OCI-LY1 (cell line): ENCODE results near the gene AK4.

Experiments used
- EZH2 ChIP-seq: fragments of 200-600 bp; sonication (generic), shearing (Covaris generic); IDR thresholded peaks from 2 replicates; pipeline ENCODE4 v1.8.0; 2017; ENCODE audit warnings: borderline replicate concordance, mixed run types, mild to moderate bottlenecking, antibody characterized with exemption, low read length, moderate library complexity, mixed read lengths
- TF ChIP-seq, protein P1 (sequence below): fragments of 200-600 bp; sonication (generic), shearing (Covaris generic); IDR thresholded peaks from 2 replicates; pipeline ENCODE4 v1.5.1; 2017; ENCODE audit warnings: mild to moderate bottlenecking, antibody characterized with exemption, low read length, moderate library complexity, mixed read lengths

DNA sequence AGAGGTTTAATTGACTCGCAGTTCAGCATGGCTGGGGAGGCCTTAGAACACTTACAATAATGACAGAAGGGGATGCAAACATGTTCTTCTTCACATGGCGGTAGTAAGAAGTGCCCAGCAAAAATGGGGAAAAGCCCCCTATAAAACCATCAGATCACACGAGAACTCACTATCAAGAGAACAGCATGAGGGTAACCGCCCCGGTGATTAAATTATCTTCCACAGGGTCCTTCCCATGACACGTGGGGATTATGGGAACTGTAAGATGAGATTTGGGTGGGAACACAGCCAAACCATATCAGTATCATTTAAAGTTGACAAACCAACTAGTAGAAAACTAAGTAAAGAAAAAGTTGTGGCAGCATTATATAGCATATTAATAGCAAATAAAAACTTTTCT lies 90.0 kb downstream of the AK4 start:
- TF ChIP-seq, protein P1, sequence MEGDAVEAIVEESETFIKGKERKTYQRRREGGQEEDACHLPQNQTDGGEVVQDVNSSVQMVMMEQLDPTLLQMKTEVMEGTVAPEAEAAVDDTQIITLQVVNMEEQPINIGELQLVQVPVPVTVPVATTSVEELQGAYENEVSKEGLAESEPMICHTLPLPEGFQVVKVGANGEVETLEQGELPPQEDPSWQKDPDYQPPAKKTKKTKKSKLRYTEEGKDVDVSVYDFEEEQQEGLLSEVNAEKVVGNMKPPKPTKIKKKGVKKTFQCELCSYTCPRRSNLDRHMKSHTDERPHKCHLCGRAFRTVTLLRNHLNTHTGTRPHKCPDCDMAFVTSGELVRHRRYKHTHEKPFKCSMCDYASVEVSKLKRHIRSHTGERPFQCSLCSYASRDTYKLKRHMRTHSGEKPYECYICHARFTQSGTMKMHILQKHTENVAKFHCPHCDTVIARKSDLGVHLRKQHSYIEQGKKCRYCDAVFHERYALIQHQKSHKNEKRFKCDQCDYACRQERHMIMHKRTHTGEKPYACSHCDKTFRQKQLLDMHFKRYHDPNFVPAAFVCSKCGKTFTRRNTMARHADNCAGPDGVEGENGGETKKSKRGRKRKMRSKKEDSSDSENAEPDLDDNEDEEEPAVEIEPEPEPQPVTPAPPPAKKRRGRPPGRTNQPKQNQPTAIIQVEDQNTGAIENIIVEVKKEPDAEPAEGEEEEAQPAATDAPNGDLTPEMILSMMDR: no peak
- no peak for TF ChIP-seq EZH2
